ENCODE results near the gene IPMK.

The IPMK gene

GRCh38 chr10:58280477-58280876 is 12.8 kb upstream of the IPMK start:
- TF ChIP-seq CREB1 (IDR thresholded peaks at IDR 0.05; ENCODE audit: low read depth) (no peak), YY1 (IDR thresholded peaks at IDR 0.05; ENCODE audit: low read depth) (no peak), FOXM1 (IDR thresholded peaks at IDR 0.05; ENCODE audit: borderline replicate concordance, low read depth) (no peak), TEAD4 (IDR thresholded peaks at IDR 0.05) (no peak), TAF1 (IDR thresholded peaks at IDR 0.05; ENCODE audit: low read depth) (no peak), ZBTB7A (IDR thresholded peaks at IDR 0.05; ENCODE audit: low read depth) (no peak), REST (IDR thresholded peaks at IDR 0.05; ENCODE audit: low read depth) (no peak), EGR1 (IDR thresholded peaks at IDR 0.05) (no peak), USF1 (IDR thresholded peaks at IDR 0.05) (no peak), CEBPB (IDR thresholded peaks at IDR 0.05) (no peak), EP300 (IDR thresholded peaks at IDR 0.05; ENCODE audit: borderline replicate concordance) (no peak), MAX (IDR thresholded peaks at IDR 0.05) (no peak), RAD21 (IDR thresholded peaks at IDR 0.05; ENCODE audit: low read depth) (no peak), TCF12 (IDR thresholded peaks at IDR 0.05; ENCODE audit: low read depth) (no peak), NFIC (IDR thresholded peaks at IDR 0.05) (no peak)

GRCh38 chr10:58278962-58279307 is 11.2 kb upstream of the IPMK start:
- TF ChIP-seq MAX (IDR thresholded peaks at IDR 0.05) (no peak), TAF1 (IDR thresholded peaks at IDR 0.05; ENCODE audit: low read depth) (no peak), EGR1 (IDR thresholded peaks at IDR 0.05) (no peak), FOXM1 (IDR thresholded peaks at IDR 0.05; ENCODE audit: borderline replicate concordance, low read depth) (no peak), CEBPB (IDR thresholded peaks at IDR 0.05) (no peak), TCF12 (IDR thresholded peaks at IDR 0.05; ENCODE audit: low read depth) (no peak), RAD21 (IDR thresholded peaks at IDR 0.05; ENCODE audit: low read depth) (no peak), CREB1 (IDR thresholded peaks at IDR 0.05; ENCODE audit: low read depth) (no peak), EP300 (IDR thresholded peaks at IDR 0.05; ENCODE audit: borderline replicate concordance) (no peak), REST (IDR thresholded peaks at IDR 0.05; ENCODE audit: low read depth) (no peak), USF1 (IDR thresholded peaks at IDR 0.05) (no peak), TEAD4 (IDR thresholded peaks at IDR 0.05) (no peak), ZBTB7A (IDR thresholded peaks at IDR 0.05; ENCODE audit: low read depth) (no peak), YY1 (IDR thresholded peaks at IDR 0.05; ENCODE audit: low read depth) (no peak), NFIC (IDR thresholded peaks at IDR 0.05) (no peak)

- TF ChIP-seq ZBTB7A (IDR thresholded peaks at IDR 0.05; ENCODE audit: low read depth) (no peak), CEBPB (IDR thresholded peaks at IDR 0.05) (0 out of 2 replicates have a peak, but pooled peaks have one; percentile 21)
Measured at GRCh38 chr10:58278274-58278961, 10.7 kb upstream of the IPMK start.

- TF ChIP-seq YY1 (IDR thresholded peaks at IDR 0.05; ENCODE audit: low read depth) (no peak), FOXM1 (IDR thresholded peaks at IDR 0.05; ENCODE audit: borderline replicate concordance, low read depth) (no peak), USF1 (IDR thresholded peaks at IDR 0.05) (no peak), RAD21 (IDR thresholded peaks at IDR 0.05; ENCODE audit: low read depth) (no peak), EGR1 (IDR thresholded peaks at IDR 0.05) (no peak), REST (IDR thresholded peaks at IDR 0.05; ENCODE audit: low read depth) (no peak), MAX (IDR thresholded peaks at IDR 0.05) (no peak), EP300 (IDR thresholded peaks at IDR 0.05; ENCODE audit: borderline replicate concordance) (no peak), ZBTB7A (IDR thresholded peaks at IDR 0.05; ENCODE audit: low read depth) (no peak), TEAD4 (IDR thresholded peaks at IDR 0.05) (no peak), NFIC (IDR thresholded peaks at IDR 0.05) (no peak), CEBPB (IDR thresholded peaks at IDR 0.05) (no peak), TCF12 (IDR thresholded peaks at IDR 0.05; ENCODE audit: low read depth) (no peak)
Measured at GRCh38 chr10:58275908-58276307, 8.2 kb upstream of the IPMK start.

All from Ishikawa (cell line).